CD4-positive, alpha-beta T cell treated with Interleukin-1 beta for 1 hour (primary cell): ENCODE measurements around the gene PROM1.

ENCODE experiments used
- DNase-seq, 2 donors: peaks; one replicate each; pipeline ENCODE4 v3.0.0-alpha.2; 2020 to 2022

Gene PROM1

GRCh38 chr4:16056681-16057385 lies 27.0 kb downstream of the PROM1 start:
- no peak for DNase-seq

- no peak for DNase-seq
Measured at GRCh38 chr4:16055873-16056272, 27.9 kb downstream of the PROM1 start.

GRCh38 chr4:16055471-16055870 lies 28.4 kb downstream of the PROM1 start:
- no peak for DNase-seq

- DNase-seq, result no peak
Measured at GRCh38 chr4:16052939-16053338, 30.9 kb downstream of the PROM1 start.

- no peak for DNase-seq
Measured at GRCh38 chr4:16051980-16052379, 31.8 kb downstream of the PROM1 start.

GRCh38 chr4:16051132-16051531 lies 32.7 kb downstream of the PROM1 start:
- DNase-seq, result no peak

- DNase-seq, result no peak
Measured at GRCh38 chr4:16050669-16051068, 33.2 kb downstream of the PROM1 start.

GRCh38 chr4:16048619-16049419 lies 35.0 kb downstream of the PROM1 start:
- no peak for DNase-seq

- no peak for DNase-seq
Measured at GRCh38 chr4:16045687-16046086, 38.1 kb downstream of the PROM1 start.

- DNase-seq, result no peak
Measured at GRCh38 chr4:16043642-16044498, 40.0 kb downstream of the PROM1 start.

GRCh38 chr4:16039139-16039538 lies 44.7 kb downstream of the PROM1 start:
- no peak for DNase-seq

GRCh38 chr4:16037901-16038300 lies 45.9 kb downstream of the PROM1 start:
- no peak for DNase-seq

- DNase-seq, result no peak
Measured at GRCh38 chr4:16035843-16036242, 48.0 kb downstream of the PROM1 start.

GRCh38 chr4:16034010-16034748 lies 49.6 kb downstream of the PROM1 start:
- no peak for DNase-seq

GRCh38 chr4:16032396-16032770 lies 51.4 kb downstream of the PROM1 start:
- no peak for DNase-seq

GRCh38 chr4:16031546-16032395 lies 52.1 kb downstream of the PROM1 start:
- no peak for DNase-seq

GRCh38 chr4:16029886-16030285 lies 53.9 kb downstream of the PROM1 start:
- no peak for DNase-seq

- no peak for DNase-seq
Measured at GRCh38 chr4:16029262-16029661, 54.6 kb downstream of the PROM1 start.

- DNase-seq, result no peak
Measured at GRCh38 chr4:16027626-16028025, 56.2 kb downstream of the PROM1 start.

GRCh38 chr4:16027114-16027513 lies 56.7 kb downstream of the PROM1 start:
- no peak for DNase-seq

GRCh38 chr4:16026160-16026761 lies 57.6 kb downstream of the PROM1 start:
- peak; percentile 5 to 61 for DNase-seq
